Motor neuron (in vitro differentiated cells): ENCODE data around the gene EFCAB11. TPM values are rescaled to one million over a fixed set of nuclear protein-coding genes. Genes with fewer than 3 reads are reported as not detected.
A peak's percentile ranks its signal among the peaks of the same experiment; 100 is the strongest.

Source experiments
- ATAC-seq, 8 experiments: fragments of 200-7000 bp; cut with Tn5 transposase; replicated peaks in 6 of 8; 2 replicates each; pipeline ENCODE4 v1.8.0; 2021; ENCODE audit warnings: mild to moderate bottlenecking in 8 of 8, moderate library complexity in 8 of 8
- H3K27ac ChIP-seq, 2 donors: fragments of 250-450 bp; sonication (Bioruptor Pico); 2 replicates each; pipeline ENCODE4 v1.9.0; 2021; ENCODE audit warnings: antibody characterized with exemption in 2 of 2, mild to moderate bottlenecking in 2 of 2, moderate library complexity in 1 of 2
- H3K4me1 ChIP-seq, 2 donors: fragments of 250-450 bp; sonication (Bioruptor Pico); replicated peaks in 1 of 2; 2 replicates each; pipeline ENCODE4 v1.6.1; 2021; ENCODE audit warnings: antibody characterized with exemption in 2 of 2, mild to moderate bottlenecking in 2 of 2, moderate library complexity in 1 of 2
- H3K4me3 ChIP-seq, 5 donors: fragments of 250-450 bp; sonication (Bioruptor Pico); 2 replicates each; pipeline ENCODE4 v1.9.0; 2021; ENCODE audit warnings: antibody characterized with exemption in 5 of 5, mild to moderate bottlenecking in 5 of 5, moderate library complexity in 4 of 5
- WGBS, 10 experiments: fragments of 450-650 bp; shearing (Covaris generic); methylation state at CpG; one replicate each; pipeline ENCODE4 v1.0.0; 2022; 5-methylcytosine and 5-hydroxymethylcytosine counted together
- in situ Hi-C, 9 experiments: fragments of 400-800 bp; cut with MboI; loops; one replicate each; pipeline ENCODE4 v1.15.0; 2021; ENCODE audit warnings: low sequenced_read_pairs in 9 of 9, low pct_unique_long_range_greater_than_20kb in 2 of 9; ENCODE audit not compliant: unreplicated experiment in 9 of 9
- total RNA-seq, 8 experiments: library from RNA; unstranded; fragments of 300-600 nt; gene quantifications; 2 replicates each; pipeline versions ENCODE4 v1.2.3 to v1.2.4, GENCODE V29; 2022

EFCAB11 gene
- total RNA-seq, 8 experiments from 2014 or later, result 3.5 to 13.2 (median 8.1) TPM

- no peak for ATAC-seq
- in situ Hi-C loops, result no loop called here
- Histone ChIP-seq H3K4me1 (peaks cover 0 to under 1% of the 10 kb centered on the region in 2 donors), H3K4me3 (no peak overlapping the region), H3K27ac (no peak overlapping the region)
- 64 to 94% (median 85%) methylated on average over 3 to 5 of the region's 5 CpGs for WGBS, 10 experiments
Measured at GRCh38 chr14:89811954-89812575, 142.5 kb downstream of the EFCAB11 start.

- H3K27ac ChIP-seq, result no peak overlapping the region
- 17 to 100% (median 87%) methylated on average over 1 to 5 of the region's 5 CpGs; no CpG with 5 or more reads in 4 of the 10 experiments for WGBS, 10 experiments
- peaks cover 0 to 6% of the 10 kb centered on the region in 2 donors for H3K4me1 ChIP-seq
- ATAC-seq, result no peak
- in situ Hi-C loops, result no loop called here
- no peak overlapping the region for H3K4me3 ChIP-seq
Measured at GRCh38 chr14:89810101-89810500, 144.4 kb downstream of the EFCAB11 start.

- no peak for ATAC-seq
- 45 to 92% (median 81%) methylated on average over 2 to 6 of the region's 6 CpGs for WGBS, 10 experiments
- H3K4me3 ChIP-seq, result no peak overlapping the region
- no peak overlapping the region for H3K27ac ChIP-seq
- H3K4me1 ChIP-seq, result peaks cover 0 to 6% of the 10 kb centered on the region in 2 donors
- in situ Hi-C loops, result no loop called here
Measured at GRCh38 chr14:89807892-89808291, 146.6 kb downstream of the EFCAB11 start.

GRCh38 chr14:89807151-89807550, 147.4 kb downstream of the EFCAB11 start:
- in situ Hi-C loops, result no loop called here
- peak in 3 of 8 experiments; percentile 8 to 48 (median 46) for ATAC-seq
- Histone ChIP-seq H3K4me1 (peaks cover 0 to 6% of the 10 kb centered on the region in 2 donors), H3K27ac (no peak overlapping the region), H3K4me3 (no peak overlapping the region)

GRCh38 chr14:89806451-89806850, 148.1 kb downstream of the EFCAB11 start:
- no peak overlapping the region for H3K4me3 ChIP-seq
- in situ Hi-C loops, result no loop called here
- WGBS, 10 experiments, result 43 to 100% (median 91%) methylated on average over 1 to 2 of the region's 2 CpGs
- no peak for ATAC-seq
- peaks cover 0 to 6% of the 10 kb centered on the region in 2 donors for H3K4me1 ChIP-seq
- H3K27ac ChIP-seq, result no peak overlapping the region

- WGBS, 10 experiments, result 83 to 100% (median 89%) methylated on average over 1 of the region's 1 CpG; no CpG with 5 or more reads in 4 of the 10 experiments
- Histone ChIP-seq H3K4me3 (no peak overlapping the region), H3K4me1 (peaks cover 0 to 6% of the 10 kb centered on the region in 2 donors), H3K27ac (no peak overlapping the region)
- in situ Hi-C loops, result no loop called here
- ATAC-seq, result no peak
Measured at GRCh38 chr14:89805501-89805900, 149.0 kb downstream of the EFCAB11 start.

GRCh38 chr14:89803542-89803941, 151.0 kb downstream of the EFCAB11 start:
- in situ Hi-C loops, result no loop called here
- Histone ChIP-seq H3K4me1 (peaks cover 0 to 6% of the 10 kb centered on the region in 2 donors), H3K4me3 (no peak overlapping the region), H3K27ac (no peak overlapping the region)
- WGBS, 10 experiments, result 20 to 95% (median 92%) methylated on average over 1 to 5 of the region's 5 CpGs; no CpG with 5 or more reads in 5 of the 10 experiments
- ATAC-seq, result no peak

- 0 to 100% (median 86%) methylated on average over 1 to 2 of the region's 3 CpGs; no CpG with 5 or more reads in 1 of the 10 experiments for WGBS, 10 experiments
- in situ Hi-C loops, result no loop called here
- Histone ChIP-seq H3K4me3 (no peak overlapping the region), H3K27ac (no peak overlapping the region), H3K4me1 (no peaks in the 10 kb centered on the region)
- ATAC-seq, result no peak
Measured at GRCh38 chr14:89801136-89801535, 153.4 kb downstream of the EFCAB11 start.

- H3K27ac ChIP-seq, result no peak overlapping the region
- in situ Hi-C loops, result loop anchor here in 1 of 9 experiments (25.0 kb wide), 1 partner anchor 114 kb away; no protein-coding TSS in a partner anchor
- H3K4me1 ChIP-seq, result no peaks in the 10 kb centered on the region
- 9 to 79% (median 62%) methylated on average over 2 to 4 of the region's 4 CpGs; no CpG with 5 or more reads in 2 of the 10 experiments for whole genome bisulfite sequencing, 10 experiments
- no peak overlapping the region for H3K4me3 ChIP-seq
- peak in 4 of 8 experiments; percentile 14 to 92 (median 42) for ATAC-seq
Measured at GRCh38 chr14:89798212-89798773, 156.2 kb downstream of the EFCAB11 start.

- no peak overlapping the region for H3K4me3 ChIP-seq
- ATAC-seq, result no peak
- peaks cover 7 to 9% of the 10 kb centered on the region in 2 donors for H3K4me1 ChIP-seq
- no peak overlapping the region for H3K27ac ChIP-seq
- in situ Hi-C loops, result loop anchor here in 1 of 9 experiments (25.0 kb wide), 1 partner anchor 115 kb away; no protein-coding TSS in a partner anchor
- WGBS, 10 experiments, result 67 to 100% (median 70%) methylated on average over 2 to 5 of the region's 5 CpGs; no CpG with 5 or more reads in 1 of the 10 experiments
Measured at GRCh38 chr14:89797148-89797547, 157.4 kb downstream of the EFCAB11 start.

GRCh38 chr14:89794096-89794495, 160.4 kb downstream of the EFCAB11 start:
- H3K27ac ChIP-seq, result no peak overlapping the region
- 0 to 100% (median 85%) methylated on average over 1 to 3 of the region's 3 CpGs; no CpG with 5 or more reads in 1 of the 10 experiments for WGBS, 10 experiments
- no peak overlapping the region for H3K4me3 ChIP-seq
- ATAC-seq, result peak in 2 of 8 experiments; percentile 49 to 95
- in situ Hi-C loops, result loop anchor here in 1 of 9 experiments (25.0 kb wide), 1 partner anchor 118 kb away; no protein-coding TSS in a partner anchor
- peaks cover 7 to 13% of the 10 kb centered on the region in 2 donors for H3K4me1 ChIP-seq

- in situ Hi-C loops, result loop anchor here in 1 of 9 experiments (25.0 kb wide), 1 partner anchor 119 kb away; no protein-coding TSS in a partner anchor
- ATAC-seq, result no peak
- WGBS, 10 experiments, result 47 to 100% (median 97%) methylated on average over 1 to 2 of the region's 2 CpGs; no CpG with 5 or more reads in 4 of the 10 experiments
- no peak overlapping the region for H3K27ac ChIP-seq
- no peak overlapping the region for H3K4me3 ChIP-seq
- peaks cover 7 to 13% of the 10 kb centered on the region in 2 donors for H3K4me1 ChIP-seq
Measured at GRCh38 chr14:89793367-89793716, 161.2 kb downstream of the EFCAB11 start.
